B cell (primary cell): ENCODE results near the gene DSP.

Experiments used
- EZH2 ChIP-seq: IDR thresholded peaks from 2 replicates; pipeline ENCODE4 v1.6.1; 2012; ENCODE audit warnings: borderline replicate concordance, low read depth, mild to moderate bottlenecking, moderate library complexity, low read length; ENCODE audit not compliant: insufficient read depth, poor library complexity, severe bottlenecking
- TF ChIP-seq, protein P1 (sequence below): fragments of 200-600 bp; IDR thresholded peaks from one replicate; pipeline ENCODE4 v1.8.0; 2022; ENCODE audit warnings: antibody characterized with exemption, mild to moderate bottlenecking

DNA sequence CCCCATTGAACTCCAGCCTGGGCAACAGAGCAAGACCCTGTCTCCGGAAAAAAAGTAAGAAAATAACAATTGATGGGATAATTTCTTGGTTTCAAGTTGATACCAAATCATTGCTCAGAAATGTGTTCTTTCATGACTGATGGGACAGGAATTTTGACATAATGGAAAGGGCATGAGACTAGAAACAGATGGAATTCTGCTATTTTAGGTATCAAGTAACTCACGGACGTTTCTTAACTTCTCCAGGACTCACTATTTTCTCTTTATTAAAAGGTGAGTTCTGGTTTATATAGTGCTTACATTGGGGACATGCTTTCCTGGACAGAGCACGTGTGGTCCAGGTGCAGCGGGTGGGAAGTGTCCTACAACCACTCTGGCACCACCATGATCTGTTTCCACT, 6.0 kb upstream of the DSP start:
- TF ChIP-seq, protein P1, sequence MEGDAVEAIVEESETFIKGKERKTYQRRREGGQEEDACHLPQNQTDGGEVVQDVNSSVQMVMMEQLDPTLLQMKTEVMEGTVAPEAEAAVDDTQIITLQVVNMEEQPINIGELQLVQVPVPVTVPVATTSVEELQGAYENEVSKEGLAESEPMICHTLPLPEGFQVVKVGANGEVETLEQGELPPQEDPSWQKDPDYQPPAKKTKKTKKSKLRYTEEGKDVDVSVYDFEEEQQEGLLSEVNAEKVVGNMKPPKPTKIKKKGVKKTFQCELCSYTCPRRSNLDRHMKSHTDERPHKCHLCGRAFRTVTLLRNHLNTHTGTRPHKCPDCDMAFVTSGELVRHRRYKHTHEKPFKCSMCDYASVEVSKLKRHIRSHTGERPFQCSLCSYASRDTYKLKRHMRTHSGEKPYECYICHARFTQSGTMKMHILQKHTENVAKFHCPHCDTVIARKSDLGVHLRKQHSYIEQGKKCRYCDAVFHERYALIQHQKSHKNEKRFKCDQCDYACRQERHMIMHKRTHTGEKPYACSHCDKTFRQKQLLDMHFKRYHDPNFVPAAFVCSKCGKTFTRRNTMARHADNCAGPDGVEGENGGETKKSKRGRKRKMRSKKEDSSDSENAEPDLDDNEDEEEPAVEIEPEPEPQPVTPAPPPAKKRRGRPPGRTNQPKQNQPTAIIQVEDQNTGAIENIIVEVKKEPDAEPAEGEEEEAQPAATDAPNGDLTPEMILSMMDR = no peak
- no peak for TF ChIP-seq EZH2
